GM10248 (cell line): ENCODE data around the gene TMEM181.

Experiments
- CTCF ChIA-PET: fragments of 300-600 bp; sonication (Branson Sonifier 250); formaldehyde crosslinking; extraction: SDS; loops from one replicate; lab custom pipeline; 2021; ENCODE audit warnings: antibody characterized with exemption; lab: Yijun Ruan, JAX
- POLR2A ChIA-PET: fragments of 350-650 bp; sonication (Branson Sonifier 250); formaldehyde crosslinking; extraction: SDS; loops from one replicate; lab custom pipeline; 2020; ENCODE audit warnings: antibody characterized with exemption; lab: Yijun Ruan, JAX
- DNase-seq: peaks from one replicate; pipeline ENCODE4 v3.0.0; 2012; ENCODE audit errors: extremely low spot score
- CTCF ChIP-seq: IDR thresholded peaks from 2 replicates; pipeline ENCODE4 v1.5.1; 2012; ENCODE audit warnings: mild to moderate bottlenecking, low read depth; ENCODE audit errors: extremely low read depth, missing control alignments, control extremely low read depth

The TMEM181 gene

GRCh38 chr6:158622545-158623190 lies 62.8 kb downstream of the TMEM181 start:
- no peak for TF ChIP-seq CTCF
- CTCF ChIA-PET: interaction anchor here (1.3 to 1.9 kb wide), 2 partner anchors 8 to 17 kb away, joined by 4 to 5 read pairs; no protein-coding TSS in a partner anchor
- POLR2A ChIA-PET: no interaction called here
- DNase-seq: peak; percentile 32

- peak; percentile 11 for DNase-seq
- ChIA-PET POLR2A (interaction anchor here (0.5 kb wide), 1 partner anchor 11 kb away, joined by 3 read pairs; no protein-coding TSS in a partner anchor), CTCF (interaction anchor here (1.3 kb wide), 1 partner anchor 19 kb away, joined by 3 read pairs; no protein-coding TSS in a partner anchor)
- TF ChIP-seq CTCF: no peak
Observed at GRCh38 chr6:158624684-158625682, 65.1 kb downstream of the TMEM181 start.

- ChIA-PET CTCF (interaction anchor here (1.0 kb wide), 1 partner anchor 412 kb away, joined by 3 read pairs; no protein-coding TSS in a partner anchor), POLR2A (interaction anchor here (0.5 kb wide), 1 partner anchor 10 kb away, joined by 3 read pairs; no protein-coding TSS in a partner anchor)
- DNase-seq: peak; percentile 15
- no peak for TF ChIP-seq CTCF
Observed at GRCh38 chr6:158625881-158626305, 66.0 kb downstream of the TMEM181 start.

- CTCF ChIA-PET: interaction anchor here (1.0 kb wide), 1 partner anchor 412 kb away, joined by 3 read pairs; no protein-coding TSS in a partner anchor
- no peak for TF ChIP-seq CTCF
- POLR2A ChIA-PET: no interaction called here
Observed at GRCh38 chr6:158626360-158627167, 66.7 kb downstream of the TMEM181 start.

GRCh38 chr6:158627168-158627939 lies 67.5 kb downstream of the TMEM181 start:
- DNase-seq: peak; percentile 4
- CTCF ChIA-PET: interaction anchor here (1.6 kb wide), 2 partner anchors 22 to 77 kb away, joined by 3 to 4 read pairs; no protein-coding TSS in a partner anchor
- TF ChIP-seq CTCF: no peak
- POLR2A ChIA-PET: no interaction called here

More at GRCh38 chr6:158626360-158627167, 66.7 kb downstream of the TMEM181 start:
- peak; percentile 13 for DNase-seq
